COLO829 (cell line): Measurements from ENCODE around the gene POGLUT2.
"Not testable (repeated sequence)": the region's sequence is repeated elsewhere in the genome, so short reads cannot be mapped to it uniquely, and the experiment has no call there.

ENCODE experiments used
- DNase-seq: peaks from one replicate; pipeline ENCODE4 v3.0.0; 2012; ENCODE audit warnings: low spot score

POGLUT2 gene

GRCh38 chr13:102805680-102806079, 6.9 kb upstream of the POGLUT2 start:
- no peak for DNase-seq

- no peak for DNase-seq
Observed at GRCh38 chr13:102800145-102801041, 1.6 kb upstream of the POGLUT2 start.

- DNase-seq, result no peak
Observed at GRCh38 chr13:102799426-102800144, 809 bp upstream of the POGLUT2 start.

GRCh38 chr13:102793611-102794355, 5.0 kb downstream of the POGLUT2 start:
- no peak for DNase-seq

- no peak for DNase-seq
Observed at GRCh38 chr13:102792396-102792795, 6.4 kb downstream of the POGLUT2 start.

- no peak for DNase-seq
Observed at GRCh38 chr13:102788683-102789082, 10.1 kb downstream of the POGLUT2 start.

GRCh38 chr13:102784483-102784882, 14.3 kb downstream of the POGLUT2 start:
- DNase-seq, result no peak

GRCh38 chr13:102781591-102781990, 17.2 kb downstream of the POGLUT2 start:
- DNase-seq, result no peak

GRCh38 chr13:102780656-102781055, 18.1 kb downstream of the POGLUT2 start:
- DNase-seq, result not testable (repeated sequence)

GRCh38 chr13:102779436-102780159, 19.2 kb downstream of the POGLUT2 start:
- no peak for DNase-seq

- no peak for DNase-seq
Observed at GRCh38 chr13:102777736-102778135, 21.0 kb downstream of the POGLUT2 start.

GRCh38 chr13:102776271-102776670, 22.5 kb downstream of the POGLUT2 start:
- no peak for DNase-seq

GRCh38 chr13:102774591-102775520, 23.9 kb downstream of the POGLUT2 start:
- DNase-seq, result no peak

- DNase-seq, result no peak
Observed at GRCh38 chr13:102774214-102774568, 24.6 kb downstream of the POGLUT2 start.

- DNase-seq, result peak; percentile 70
Observed at GRCh38 chr13:102773441-102774213, 25.1 kb downstream of the POGLUT2 start, which contains the start of gene TEX30. TEX30 (minus strand) TSS chr13:102773786; CDS start chr13:102770026, 3,760 bp downstream.

- no peak for DNase-seq
Observed at GRCh38 chr13:102772042-102772425, 26.7 kb downstream of the POGLUT2 start.

GRCh38 chr13:102771298-102772041, 27.3 kb downstream of the POGLUT2 start:
- no peak for DNase-seq

GRCh38 chr13:102770435-102770834, 28.3 kb downstream of the POGLUT2 start:
- DNase-seq, result no peak

GRCh38 chr13:102769679-102770078, 29.1 kb downstream of the POGLUT2 start:
- no peak for DNase-seq
